NCI-H146 treated with DMSO at 0.1 percent for 48 hours (cell line): ENCODE measurements around the gene MINPP1.

Source experiments
- DNase-seq: peaks from one replicate; lab custom pipeline; 2025; ENCODE audit not compliant: unreplicated experiment; lab: John Stamatoyannopoulos, UW

The MINPP1 gene

DNA sequence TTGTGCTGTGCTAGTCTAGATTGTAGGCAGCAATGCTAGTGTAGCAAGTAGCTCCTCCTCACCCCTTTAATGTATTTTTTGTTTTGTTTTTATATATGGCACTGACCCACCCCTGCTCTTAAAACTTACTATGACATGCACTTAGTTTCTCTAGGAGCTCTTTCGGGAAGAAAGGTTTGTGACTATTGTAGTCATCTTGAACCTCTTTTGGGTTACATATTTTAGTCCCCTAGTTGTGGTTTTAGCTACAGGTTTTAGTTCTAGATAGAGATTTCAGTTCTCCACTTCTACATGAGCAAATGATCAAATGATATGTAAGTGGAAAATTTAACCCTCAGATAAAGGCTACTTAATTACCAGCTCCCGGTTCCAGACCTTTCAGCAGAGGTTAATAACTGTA lies 14.9 kb downstream of the MINPP1 start:
- DNase-seq: no peak

DNA sequence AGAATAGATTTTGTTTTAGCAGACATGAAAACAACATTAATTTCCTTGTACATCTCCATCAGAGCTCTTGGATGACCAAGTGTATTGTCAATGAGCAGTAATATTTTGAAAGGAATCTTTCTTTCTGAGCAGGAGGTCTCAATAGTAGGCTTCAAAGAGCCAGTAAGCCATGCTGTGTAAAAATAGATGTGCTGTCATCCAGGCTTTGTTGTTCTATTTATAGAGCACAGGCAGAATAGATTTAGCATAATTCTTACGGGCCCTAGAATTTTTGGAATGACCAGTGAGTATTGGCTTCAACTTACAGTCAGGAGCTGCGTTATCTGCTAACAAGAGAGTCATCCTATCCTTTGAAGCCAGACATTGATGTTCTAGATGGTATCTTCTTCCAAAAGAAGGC lies 19.0 kb downstream of the MINPP1 start:
- DNase-seq: no peak

DNA sequence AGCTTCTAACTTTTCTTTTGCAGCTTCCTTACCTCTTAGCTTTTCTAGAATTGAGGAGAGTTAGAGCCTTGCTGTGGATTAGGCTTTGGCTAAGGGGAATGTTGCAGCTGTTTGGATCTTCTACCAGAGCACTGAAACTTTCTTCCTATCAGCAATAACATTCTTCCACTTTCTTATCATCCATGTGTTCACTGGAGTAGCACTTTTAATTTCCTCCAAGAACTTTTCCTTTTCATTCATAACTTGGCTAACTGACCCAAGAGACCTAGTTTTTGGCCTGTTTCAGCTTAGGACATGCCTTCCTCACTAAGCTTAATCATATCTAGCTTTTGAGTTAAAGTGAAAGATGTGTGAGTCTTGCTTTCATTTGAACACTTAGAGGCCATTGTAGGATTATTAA lies 19.6 kb downstream of the MINPP1 start:
- no peak for DNase-seq

DNA sequence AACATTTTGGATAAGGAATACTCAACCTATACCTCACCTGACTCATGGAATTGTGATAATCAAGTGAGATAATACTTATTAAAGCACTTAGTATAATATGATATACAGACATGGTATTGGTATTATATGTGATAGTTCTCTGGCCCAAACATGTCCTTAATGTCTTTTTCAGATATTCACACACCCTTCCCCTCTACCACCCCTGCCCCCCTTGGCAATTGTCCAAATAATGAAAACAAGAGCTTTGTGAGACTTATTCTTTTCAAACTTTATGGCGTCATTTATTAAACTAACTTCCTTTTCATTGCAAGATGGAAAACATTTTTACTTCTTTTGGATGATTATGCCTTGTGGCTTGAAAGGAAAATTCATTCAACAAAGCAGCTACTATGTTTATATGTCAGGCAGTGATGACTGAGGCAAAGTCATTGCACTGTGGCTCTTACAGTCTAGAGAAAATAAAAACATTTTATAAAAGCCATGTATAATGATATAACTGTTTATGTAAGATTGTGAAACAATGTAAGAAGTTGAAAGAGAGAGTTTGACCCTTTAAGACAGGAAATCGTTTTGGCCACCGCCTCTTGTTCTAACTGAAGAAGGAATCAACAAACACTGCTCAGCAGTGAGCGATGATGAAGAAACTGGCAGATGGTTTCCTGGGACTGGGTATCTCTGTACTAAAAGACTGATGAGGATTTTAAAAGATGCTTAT lies 27.4 kb downstream of the MINPP1 start:
- no peak for DNase-seq

DNA sequence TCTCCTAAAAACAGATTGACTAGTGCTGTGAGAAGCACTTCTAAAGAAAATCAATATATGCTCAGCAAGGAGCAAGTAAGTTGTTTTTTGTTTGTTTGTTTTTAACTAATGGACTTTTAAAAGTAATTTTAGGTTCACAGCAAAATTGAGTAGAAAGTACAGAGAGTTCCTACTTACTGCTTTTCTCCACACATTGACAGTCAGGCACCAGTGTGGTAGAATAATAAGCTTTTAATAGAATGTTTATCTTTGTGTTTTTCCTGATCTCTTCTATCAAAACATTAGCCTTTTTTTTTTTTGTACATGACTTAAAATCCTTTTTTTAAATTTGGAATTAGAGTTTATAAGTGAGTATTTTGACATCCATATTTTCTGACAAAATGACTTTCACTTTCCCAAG lies 28.0 kb downstream of the MINPP1 start:
- DNase-seq: no peak

DNA sequence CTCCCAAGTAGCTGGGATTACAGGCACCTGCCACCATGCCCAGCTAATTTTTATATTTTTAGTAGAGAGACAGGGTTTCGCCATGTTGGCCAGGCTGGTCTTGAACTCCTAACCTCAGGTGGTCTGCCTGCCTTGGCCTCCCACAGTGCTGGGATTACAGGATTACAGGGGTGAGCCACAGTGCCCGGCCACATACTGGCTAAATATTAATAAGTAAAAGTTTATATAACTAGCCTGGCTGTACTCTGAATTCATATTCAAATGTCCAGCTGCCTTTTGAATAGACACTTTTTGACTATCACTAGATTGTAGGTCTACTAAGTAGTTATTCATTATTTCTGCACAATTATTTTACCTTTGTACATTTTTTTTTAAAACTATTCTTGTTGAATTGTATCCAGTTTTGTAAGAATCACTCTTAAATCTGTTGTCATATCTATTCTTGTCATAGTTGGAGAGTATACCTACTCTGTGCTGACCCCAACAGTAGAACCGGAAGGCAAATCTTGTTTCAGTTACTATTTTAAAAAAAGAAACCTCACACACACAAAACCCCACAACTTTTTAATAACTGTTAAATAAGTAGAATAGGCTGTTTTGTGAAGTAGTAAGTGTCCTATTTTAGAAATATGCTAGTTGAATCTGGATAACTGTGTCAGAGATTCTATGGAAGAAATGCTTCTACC lies 29.6 kb downstream of the MINPP1 start:
- no peak for DNase-seq

DNA sequence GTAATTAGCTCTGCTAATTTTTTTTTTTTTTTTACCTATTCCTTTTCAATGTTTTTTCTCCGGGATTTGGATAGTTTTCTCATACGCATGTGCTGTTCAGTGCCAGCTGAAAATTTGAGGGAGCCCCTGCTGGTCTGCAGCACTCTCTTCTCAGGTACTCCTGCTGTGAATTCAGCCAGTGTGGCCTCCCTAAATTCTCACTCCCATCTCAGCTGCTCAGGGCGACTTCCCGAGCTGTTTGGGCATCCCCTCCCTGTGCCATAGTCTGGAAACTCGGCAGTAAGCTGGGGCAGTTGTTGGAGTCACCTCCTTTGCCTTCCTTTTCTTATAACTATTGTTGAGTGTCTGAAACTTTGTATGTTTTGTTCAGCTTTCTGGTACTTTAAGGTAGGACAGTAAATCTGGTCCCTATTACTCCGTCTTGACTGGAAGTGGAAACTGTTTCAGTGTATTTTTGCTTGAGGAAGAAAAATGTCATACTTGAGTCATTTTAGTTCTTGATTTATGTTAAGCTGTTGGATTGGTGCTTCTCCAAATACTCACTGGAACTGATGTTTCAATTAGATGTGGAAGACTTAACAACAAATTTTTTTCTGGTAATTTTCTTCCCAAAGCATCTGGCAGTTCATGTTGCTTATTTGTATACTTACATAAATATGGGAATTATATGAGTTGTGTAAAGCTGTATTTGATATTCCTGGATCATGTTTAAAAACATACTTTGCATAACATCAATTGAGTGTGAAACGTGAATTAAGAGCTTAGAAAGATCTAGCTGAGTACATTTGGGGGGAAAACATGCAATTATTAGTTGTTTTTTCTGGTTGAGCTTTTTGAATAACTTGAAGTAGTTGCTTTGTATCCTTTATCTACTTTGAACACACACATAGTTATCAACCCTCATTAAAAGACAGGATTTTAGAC lies 33.7 kb downstream of the MINPP1 start:
- no peak for DNase-seq

DNA sequence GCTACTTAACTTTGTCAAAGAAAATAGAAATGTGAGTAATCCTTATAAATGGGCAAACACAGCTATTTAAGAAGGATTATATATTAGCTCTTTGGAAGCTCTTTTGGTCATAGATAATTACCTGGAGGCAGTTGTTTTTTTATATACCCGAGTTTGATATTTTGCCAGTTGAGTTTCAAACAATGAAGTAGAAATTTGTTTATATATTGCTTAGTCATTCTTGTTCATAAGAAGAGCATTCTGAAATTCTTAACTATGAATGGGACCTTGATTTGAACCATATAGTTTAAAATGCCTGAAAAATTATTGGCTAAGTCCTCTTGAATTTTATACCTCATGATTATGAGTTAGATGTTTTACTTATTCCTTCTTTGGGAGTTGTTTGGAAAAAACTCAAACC lies 36.4 kb downstream of the MINPP1 start:
- no peak for DNase-seq

DNA sequence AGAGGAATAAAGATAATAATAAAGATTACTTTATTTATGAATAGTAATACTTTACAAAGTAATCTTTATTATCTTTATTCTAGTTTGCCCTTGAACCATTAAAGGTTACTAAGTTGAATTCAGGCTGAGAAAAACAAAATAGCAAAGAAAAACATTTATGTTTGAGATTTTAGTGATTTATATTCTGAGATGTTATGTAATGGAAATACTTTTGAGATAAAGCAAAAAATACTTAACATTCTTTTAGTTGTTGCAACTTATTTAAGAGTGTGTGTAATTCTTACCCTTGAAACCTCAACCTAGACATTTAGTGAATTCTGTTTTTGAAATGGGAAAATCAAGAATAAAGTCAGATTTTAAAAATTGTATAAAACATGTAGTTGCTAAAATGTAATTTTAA lies 40.0 kb downstream of the MINPP1 start:
- no peak for DNase-seq

DNA sequence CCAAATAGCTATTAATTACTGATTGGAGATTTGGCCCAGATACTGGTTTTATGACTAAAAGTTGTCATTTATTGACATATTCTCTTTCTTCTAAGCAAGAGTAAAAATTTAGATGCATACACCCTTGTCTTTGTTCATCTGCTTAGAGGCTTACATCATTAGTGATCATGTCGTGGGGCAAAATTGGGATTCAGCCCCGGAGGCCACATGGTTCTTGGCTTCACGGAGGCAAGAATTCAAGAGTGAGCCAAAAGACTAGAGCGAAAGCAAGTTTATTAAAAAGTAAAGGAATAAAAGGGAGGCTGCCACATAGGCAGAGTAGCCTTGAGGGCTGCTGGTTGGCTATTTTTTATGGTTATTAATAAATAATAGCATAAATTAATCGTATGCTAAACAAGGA lies 41.1 kb downstream of the MINPP1 start:
- DNase-seq: no peak

DNA sequence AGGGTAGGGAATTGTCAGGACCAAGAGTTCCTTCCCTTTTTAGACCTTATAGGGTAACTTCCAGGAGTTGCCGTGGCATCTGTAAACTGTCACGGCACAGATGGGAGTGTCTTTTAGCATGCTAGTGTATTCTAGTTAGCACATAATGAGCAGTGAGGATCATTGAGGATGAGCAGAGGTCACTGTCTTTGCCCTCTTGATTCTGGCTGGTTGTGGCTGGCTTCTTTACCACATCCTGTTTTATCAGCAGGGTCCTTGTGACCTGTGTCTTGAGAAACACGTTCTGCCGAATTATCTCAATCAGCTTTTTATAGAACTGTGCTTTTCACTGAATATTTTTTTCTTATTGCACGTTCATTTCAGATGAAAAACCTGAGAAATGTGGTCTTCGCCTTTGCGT lies 41.5 kb downstream of the MINPP1 start:
- DNase-seq: no peak

DNA sequence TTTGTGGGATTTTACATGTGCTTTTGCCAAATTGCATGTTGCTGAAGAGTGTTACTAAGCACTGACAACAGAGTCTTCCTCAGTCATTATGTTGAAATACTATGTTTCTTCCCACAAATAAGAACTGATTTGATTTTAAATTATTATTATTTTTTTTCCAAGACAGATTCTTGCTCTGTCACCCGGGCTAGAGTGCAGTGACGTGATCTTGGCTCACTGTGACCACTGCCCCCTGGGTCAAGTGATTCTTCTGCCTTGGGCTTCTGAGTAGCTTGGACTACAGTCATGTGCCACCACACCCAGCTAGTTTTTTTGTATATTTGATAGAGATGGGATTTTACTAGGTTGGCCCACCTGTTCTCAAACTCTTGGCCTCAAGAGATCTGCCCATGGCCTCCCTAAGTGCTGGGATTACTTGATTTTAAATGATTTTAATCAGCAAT lies 42.3 kb downstream of the MINPP1 start:
- DNase-seq: no peak

DNA sequence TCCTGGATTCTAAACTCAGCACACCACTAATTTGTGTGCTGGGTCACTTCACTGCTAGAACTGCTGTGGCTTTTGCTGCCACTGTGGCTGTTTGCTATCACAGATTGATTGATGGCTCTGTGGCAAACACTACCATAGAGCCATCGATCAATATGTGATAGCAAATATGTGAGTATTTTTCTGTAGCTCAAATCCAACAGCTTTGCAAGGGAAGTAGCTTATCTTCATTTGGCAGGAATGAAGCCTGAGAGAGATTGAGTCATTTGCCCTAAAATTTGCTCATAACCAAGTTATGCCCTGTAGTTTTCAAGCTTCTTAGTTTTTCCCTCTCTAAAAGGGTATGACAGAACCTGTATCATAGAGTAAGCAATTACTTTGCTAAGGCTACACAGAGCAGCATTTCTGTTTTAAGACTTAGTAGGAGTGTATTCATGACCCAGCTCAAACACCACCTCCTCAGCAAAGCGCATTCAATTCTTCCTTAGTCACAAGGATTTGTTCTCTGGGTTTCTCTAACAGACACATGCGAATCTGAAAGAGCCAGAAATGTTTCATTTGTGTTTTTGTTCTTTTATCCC lies 43.1 kb downstream of the MINPP1 start:
- DNase-seq: no peak

DNA sequence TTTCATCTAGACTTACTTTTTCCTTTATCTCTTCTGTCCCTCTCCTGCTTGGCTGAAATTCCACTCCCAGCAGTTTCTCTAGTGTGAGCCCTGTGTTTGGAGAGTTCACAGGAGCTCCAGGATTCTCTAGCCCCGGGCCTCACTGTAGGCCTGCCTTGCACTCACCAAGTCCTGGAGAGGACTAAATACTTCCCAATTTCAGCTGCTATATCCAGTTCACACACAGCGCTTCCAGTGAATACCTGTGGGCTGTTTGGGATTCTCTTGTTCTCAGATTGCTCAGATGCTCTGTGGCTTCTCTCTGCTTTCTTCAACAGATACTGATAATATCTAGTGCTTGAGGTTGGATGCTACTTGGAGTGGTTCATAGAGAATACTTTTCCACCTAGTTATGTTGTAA lies 46.0 kb downstream of the MINPP1 start:
- no peak for DNase-seq

DNA sequence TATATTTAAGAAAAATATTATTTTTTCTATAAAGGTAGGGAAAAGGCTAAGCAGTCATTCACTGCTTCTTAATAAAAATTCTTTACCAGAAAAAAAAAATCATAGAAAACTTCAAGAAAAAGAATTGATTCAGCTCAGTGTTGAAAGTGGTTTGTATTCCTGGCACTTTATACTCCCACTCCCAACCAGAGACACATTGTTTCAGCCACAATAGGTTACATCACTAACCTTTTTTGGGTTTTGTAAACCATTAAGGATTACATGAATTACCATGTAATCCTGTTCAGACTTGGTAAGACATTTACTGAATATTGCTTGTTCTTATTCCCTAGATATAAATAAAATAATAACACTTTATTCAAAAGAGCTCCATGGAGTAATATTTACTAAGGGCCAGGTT lies 46.6 kb downstream of the MINPP1 start:
- no peak for DNase-seq

DNA sequence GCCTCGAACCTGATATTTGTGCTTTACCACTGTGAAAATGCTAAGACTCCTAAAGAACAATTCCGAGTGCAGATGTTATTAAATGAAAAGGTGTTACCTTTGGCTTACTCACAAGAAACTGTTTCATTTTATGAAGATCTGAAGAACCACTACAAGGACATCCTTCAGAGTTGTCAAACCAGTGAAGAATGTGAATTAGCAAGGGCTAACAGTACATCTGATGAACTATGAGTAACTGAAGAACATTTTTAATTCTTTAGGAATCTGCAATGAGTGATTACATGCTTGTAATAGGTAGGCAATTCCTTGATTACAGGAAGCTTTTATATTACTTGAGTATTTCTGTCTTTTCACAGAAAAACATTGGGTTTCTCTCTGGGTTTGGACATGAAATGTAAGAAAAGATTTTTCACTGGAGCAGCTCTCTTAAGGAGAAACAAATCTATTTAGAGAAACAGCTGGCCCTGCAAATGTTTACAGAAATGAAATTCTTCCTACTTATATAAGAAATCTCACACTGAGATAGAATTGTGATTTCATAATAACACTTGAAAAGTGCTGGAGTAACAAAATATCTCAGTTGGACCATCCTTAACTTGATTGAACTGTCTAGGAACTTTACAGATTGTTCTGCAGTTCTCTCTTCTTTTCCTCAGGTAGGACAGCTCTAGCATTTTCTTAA lies 47.7 kb downstream of the MINPP1 start:
- no peak for DNase-seq

DNA sequence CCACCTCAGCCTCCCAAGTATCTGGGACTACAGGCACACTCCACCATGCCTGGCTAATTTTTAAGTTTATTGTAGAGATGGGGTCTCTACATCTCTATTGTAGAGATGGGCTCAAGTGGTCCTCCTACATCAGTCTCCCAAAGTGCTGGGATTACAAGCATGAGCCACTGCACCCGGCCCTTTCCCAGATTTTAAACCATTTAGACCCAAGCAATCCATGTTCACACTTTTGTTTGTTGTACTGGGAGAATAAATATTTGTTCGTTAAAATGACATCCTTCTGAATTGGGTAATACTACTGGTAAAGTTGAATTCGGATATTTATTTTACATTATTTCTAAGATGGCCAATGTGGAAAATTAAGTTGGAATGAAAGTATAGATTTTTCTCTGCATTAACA lies 52.7 kb downstream of the MINPP1 start:
- no peak for DNase-seq

DNA sequence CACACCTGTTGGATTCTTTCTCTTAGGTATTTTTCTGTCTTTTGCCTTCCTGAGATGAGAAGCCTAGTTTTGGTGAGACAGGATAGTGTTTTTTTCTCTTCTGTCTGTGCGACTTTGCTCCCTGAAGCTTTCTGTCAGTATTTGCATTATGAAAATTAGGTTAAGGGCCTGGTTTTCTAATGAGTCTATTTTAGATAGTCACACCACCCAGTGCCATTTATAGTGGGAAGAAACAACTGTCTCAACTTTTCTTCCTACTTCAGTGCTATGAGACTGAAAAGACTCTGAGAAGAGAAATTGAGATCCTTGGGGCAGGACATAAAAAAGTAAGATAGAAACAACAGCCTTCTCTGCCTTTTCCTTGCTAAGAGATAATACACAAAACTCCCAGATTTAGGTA lies 53.6 kb downstream of the MINPP1 start:
- no peak for DNase-seq

DNA sequence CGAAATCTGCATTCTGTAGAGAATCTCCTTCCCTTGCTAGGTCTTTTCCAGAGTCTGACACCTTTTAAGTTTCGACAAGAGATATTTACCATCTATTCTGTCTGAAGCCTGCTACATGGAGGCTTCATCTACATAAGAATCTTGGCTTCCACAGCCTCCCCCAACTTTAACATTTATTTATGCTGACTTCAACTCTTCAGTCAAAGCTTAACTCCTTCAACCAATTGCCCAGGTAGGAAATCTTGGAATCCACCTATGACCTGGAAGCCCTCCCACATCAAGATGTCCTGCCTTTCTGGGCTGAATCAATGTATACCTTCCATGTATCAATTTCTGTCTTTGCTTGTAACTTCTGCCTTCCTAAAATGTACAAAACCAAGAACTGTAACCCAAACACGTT lies 54.7 kb downstream of the MINPP1 start:
- DNase-seq: no peak

DNA sequence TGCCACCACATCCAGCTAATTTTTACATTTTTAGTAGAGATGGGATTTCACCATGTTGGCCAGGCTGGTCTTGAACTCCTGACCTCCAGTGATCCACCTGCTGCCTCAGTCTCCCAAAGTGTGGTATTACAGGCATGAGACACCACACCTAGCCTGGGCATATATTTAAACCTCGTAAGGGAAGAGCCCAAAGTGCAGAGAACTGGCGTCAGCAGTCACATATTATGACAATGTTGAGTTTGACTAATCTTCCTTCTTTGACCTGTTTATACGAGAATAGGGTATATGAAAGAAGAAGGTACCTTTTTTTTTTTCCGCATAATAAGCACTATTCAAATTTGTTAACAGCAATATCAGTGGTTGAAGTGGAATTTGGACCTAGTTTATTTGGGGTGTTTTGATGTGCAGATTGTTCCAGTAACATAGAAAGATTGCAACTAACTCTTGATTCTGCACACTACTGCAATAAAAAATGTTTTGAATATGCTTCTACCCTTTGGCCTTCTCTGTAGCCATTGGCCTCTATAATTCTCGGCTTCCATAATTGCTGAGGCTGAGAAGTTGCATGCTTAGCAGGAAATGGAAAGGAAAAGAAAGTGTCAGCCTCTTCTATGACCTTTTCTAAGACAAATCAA lies 55.9 kb downstream of the MINPP1 start:
- DNase-seq: no peak
